GM19328 (cell line): Measurements from ENCODE around the gene DEF6.
"Not testable (repeated sequence)": the region's sequence is repeated elsewhere in the genome, so short reads cannot be mapped to it uniquely, and the experiment has no call there.

ENCODE experiments used
- ATAC-seq: cut with Tn5 transposase; IDR thresholded peaks from one replicate; pipeline ENCODE4 v1.9.1; 2021; ENCODE audit warnings: mild to moderate bottlenecking, moderate library complexity; ENCODE audit not compliant: unreplicated experiment

DEF6 gene

GRCh38 chr6:35278708-35279107 lies 18.9 kb upstream of the DEF6 start:
- ATAC-seq = no peak

GRCh38 chr6:35280903-35281302 lies 16.7 kb upstream of the DEF6 start:
- no peak for ATAC-seq

DNA sequence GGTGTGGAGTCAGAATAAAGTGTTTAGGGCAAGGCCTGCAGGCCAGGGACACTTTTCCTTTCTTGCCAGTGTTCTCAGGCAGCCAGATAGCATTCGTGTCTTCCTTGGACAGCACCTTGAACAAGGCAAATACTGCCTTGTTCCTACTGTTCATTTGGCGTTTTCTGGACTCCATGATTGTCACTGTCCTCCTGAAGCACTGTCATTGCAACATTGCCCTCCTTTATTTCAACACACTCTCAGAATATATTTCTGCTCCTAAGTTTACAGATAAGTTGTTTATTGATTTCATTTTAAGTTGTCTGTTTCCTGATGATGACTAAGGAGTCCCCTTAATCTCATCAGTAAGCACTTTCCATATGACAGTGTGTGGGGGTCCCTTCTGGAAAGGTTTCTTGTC lies 15.1 kb upstream of the DEF6 start:
- no peak for ATAC-seq

DNA sequence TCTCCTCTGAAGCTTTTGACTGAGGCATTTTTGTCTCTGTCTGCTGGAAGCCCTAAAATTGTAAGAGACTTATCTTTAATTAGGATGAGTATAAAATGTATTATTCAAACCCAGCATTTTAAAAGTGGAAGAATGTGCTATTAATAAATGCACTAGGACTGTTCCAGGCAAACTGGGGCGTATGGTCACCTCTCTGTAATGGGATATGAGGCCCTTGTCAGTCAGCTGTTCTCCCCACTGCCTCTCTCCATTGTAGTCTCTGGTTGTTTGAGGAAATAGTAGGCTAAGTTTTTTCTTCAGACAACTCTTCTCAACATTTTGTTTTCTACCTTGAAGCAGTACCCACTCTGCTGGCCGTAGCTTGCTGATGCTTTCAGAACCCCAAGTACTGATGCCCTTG lies 14.3 kb upstream of the DEF6 start:
- ATAC-seq = no peak

DNA sequence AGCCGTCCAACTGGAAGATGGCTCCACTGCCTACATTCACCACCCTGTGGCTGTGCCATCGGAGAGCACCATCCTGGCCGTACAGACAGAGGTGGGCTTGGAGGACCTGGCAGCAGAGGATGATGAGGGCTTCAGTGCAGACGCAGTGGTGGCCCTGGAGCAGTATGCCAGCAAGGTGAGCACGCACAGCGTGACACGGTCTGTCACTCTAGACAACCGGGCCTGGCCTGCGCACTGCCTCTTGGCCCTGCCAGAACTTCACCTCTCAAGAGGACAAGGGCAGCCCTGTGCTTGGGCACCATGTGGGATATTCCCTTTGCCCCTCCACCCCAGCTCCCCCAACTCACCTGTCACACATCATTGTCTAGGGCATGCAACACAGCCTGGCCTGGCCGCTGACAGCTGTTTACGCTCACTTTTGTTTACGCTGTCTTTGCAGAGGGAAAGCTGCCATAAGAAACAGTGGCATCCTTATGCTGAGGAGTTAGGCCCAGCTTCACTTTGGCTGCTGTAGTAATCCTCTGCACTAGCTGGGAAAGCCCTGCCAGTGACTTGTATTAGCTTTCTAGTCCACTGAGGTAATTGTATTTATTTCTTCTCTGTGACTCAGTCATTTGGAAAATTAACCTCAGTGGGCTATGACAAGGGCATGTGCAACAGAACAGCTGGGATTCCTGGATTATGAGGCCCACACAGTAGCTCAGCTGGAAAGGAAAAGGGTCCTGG lies 9.8 kb upstream of the DEF6 start:
- no peak for ATAC-seq

DNA sequence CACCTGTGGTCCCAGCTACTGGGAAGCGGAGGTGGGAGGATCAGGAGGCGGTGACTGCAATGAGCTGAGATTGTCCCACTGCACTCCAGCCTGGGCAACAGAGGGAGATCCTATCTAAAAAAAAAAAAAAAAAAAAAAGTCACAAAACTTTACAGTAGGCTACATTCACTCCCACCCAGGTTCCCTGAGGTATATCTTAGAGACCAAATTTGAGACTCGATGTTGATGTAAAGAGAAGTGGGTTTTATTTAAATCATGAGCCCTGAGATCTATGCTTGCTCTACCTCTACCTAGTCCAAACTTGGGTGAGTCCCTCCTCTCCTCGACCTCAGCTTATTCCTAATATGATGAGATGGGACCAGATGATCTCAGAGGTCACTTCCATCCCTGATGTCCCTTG lies 8.8 kb upstream of the DEF6 start:
- ATAC-seq = no peak

GRCh38 chr6:35291491-35291890 lies 6.1 kb upstream of the DEF6 start:
- no peak for ATAC-seq

- no peak for ATAC-seq
These were observed 5.1 kb upstream of the DEF6 start for GRCh38 chr6:35292494-35292893.

DNA sequence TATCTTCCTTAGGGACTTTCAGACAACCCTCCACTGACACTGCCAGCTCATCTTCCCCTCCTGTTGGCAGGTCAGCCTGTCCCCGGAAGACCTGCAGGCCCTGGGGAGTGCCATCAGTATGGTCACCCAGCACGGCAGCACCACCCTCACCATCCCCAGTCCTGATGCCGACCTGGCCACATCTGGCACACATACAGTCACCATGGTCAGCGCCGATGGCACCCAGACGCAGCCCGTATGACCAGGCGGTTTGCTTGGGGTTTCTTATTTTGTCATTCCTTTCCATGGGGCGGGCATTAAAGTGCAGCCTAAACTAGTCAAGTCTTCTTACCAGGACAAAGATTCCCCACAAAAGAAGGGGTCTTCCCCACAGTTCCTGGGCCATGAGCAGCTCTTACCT lies 3.9 kb upstream of the DEF6 start:
- no peak for ATAC-seq

- no peak for ATAC-seq
These were observed 3.2 kb upstream of the DEF6 start for GRCh38 chr6:35294308-35294945.

GRCh38 chr6:35295036-35295435 lies 2.6 kb upstream of the DEF6 start:
- no peak for ATAC-seq

DNA sequence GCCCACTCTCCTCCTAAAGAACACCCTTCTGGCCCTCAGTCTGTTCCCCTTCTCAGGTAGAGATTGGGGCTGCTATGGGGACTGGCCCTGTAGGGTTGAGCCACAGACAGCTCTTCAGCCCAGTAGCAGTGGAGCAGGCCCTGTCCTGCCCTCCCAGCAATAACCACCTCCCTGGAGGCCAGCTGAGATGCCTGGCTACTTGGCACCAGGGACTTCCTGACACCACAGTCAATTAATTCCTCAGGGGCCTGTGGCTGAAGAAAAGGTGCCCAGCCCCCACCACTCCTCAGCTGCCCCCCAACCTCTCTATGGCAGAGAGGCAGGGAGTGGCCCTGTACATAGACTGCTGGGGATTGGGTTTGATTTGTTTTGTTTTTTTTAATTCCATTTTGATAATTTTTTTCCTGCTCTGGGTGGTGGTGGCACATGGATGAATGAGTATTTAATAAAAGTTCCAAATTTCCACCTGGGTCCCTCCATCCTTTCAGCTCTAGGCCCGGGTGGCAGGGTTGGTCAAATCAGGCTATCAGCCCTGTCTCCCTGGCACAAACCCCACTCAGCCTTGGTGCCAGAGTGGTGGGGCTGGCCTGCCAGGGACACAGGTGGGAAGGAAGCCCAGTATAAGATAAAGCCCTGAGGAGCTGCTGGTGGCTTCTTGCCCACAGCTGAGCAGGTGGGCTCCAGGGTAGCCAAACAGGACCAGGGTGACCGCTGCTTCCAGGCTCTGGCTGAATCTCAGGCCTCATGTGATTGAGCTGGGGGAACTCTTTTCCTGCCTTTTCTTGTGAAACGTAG lies 1.9 kb upstream of the DEF6 start:
- ATAC-seq = no peak

- no peak for ATAC-seq
These were observed 552 bp upstream of the DEF6 start for GRCh38 chr6:35296931-35297600.

DNA sequence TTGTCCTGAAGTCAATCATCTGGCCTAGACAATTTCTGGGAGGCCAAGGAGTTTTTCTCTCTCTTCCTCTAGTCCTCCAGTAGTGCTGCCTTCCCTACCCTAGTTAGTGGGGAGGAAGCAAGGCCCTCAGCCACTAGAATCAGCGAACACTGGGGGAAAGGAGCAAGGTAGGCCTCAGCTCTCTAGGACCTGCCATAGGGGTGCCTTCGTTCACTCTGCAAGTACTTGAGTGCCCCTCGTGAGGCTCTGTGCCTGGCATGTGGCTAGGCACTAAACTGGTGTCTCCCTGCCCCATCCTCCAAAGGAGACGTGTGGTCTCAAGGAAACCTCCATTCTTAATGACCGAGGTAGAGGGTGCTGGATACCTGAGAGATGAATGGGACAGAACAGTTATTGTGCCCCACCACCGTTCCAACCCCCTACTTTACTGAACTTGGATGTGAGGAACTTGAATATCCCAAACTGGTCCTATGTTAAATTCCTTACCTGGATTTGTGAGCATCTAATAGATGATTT lies 1.1 kb downstream of the DEF6 start:
- ATAC-seq = no peak

DNA sequence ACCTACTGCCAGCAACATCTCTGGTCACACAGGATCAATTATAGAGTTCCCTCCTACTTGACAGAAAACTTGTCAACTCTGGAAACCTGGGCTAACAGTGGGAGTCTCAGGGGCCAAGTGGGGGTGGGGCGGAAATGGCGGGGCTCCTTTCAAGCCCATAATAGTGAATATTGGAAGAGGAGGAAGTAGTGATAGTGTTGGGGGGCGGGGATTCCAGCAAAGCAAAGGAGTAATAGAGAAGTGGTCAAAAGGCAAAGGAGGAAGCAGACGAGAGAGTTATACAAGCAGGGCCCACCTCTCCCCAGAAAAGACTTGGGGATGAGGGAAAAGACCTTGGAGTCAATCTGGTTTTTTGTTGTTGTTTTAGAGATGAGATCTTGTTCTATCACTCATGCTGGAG lies 2.1 kb downstream of the DEF6 start:
- ATAC-seq = no peak

GRCh38 chr6:35300848-35301247 lies 3.2 kb downstream of the DEF6 start:
- no peak for ATAC-seq

GRCh38 chr6:35302604-35303241 lies 5.1 kb downstream of the DEF6 start:
- ATAC-seq = peak; percentile 80

DNA sequence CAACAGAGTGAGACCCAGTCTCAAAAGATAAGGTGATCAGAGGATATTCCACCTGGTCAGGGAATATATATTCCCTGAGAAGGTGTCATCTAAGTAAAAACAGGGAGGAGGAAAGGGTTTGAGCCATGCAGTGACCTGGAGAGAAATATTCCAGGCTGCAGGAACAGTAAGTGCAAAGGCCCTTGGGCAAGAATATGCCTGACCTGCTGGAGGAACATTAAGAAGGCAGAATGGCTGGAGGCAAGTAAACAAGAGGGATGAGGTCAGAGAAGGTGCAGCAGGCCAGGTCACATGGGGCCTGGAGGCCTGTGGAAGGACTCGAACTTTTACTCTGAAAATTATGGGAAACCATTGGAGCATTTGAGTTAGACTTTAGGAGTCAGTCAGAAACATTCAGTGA lies 6.7 kb downstream of the DEF6 start:
- ATAC-seq = no peak

- ATAC-seq = no peak
These were observed 7.5 kb downstream of the DEF6 start for GRCh38 chr6:35305117-35305516.

DNA sequence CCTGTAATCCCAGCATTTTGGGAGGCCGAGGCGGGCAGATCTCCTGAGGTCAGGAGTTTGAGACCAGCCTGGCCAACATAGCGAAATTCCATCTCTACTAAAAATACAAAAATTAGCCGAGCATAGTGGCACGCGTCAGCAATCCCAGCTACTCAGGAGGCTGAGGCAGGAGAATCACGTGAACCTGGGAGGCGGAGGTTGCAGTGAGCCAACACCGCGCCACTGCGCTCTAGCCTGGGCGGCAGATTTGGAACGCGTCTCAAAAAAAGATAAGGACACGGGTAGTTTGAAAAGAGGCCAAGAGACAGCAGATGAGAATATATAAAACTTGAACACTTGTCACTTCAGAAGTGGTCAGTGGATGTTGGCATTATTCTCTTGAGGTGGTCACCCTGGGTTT lies 9.5 kb downstream of the DEF6 start:
- not testable (repeated sequence) for ATAC-seq

GRCh38 chr6:35308543-35308942 lies 10.9 kb downstream of the DEF6 start:
- not testable (repeated sequence) for ATAC-seq
